Smooth muscle cell (in vitro differentiated cells): Measurements from ENCODE around the gene MRPS9. TPM values are rescaled to one million over a fixed set of nuclear protein-coding genes. Genes with fewer than 3 reads are reported as not detected.

Source experiments
- DNase-seq: peaks from one replicate; lab custom pipeline; 2025; ENCODE audit not compliant: unreplicated experiment; lab: John Stamatoyannopoulos, UW
- H2AFZ ChIP-seq: fragments of 200-600 bp; sonication (generic); 2 replicates; pipeline ENCODE4 v1.6.0; 2016; ENCODE audit warnings: antibody characterized with exemption, low read depth, mild to moderate bottlenecking
- H3F3A ChIP-seq: fragments of 200-600 bp; sonication (generic); 2 replicates; pipeline ENCODE4 v1.6.0; 2017; ENCODE audit warnings: antibody characterized with exemption, low read depth
- H3K27ac ChIP-seq: fragments of 200-600 bp; sonication (generic); 2 replicates; pipeline ENCODE4 v1.5.1; 2016; ENCODE audit warnings: low read depth, mild to moderate bottlenecking
- H3K27me3 ChIP-seq: fragments of 200-600 bp; sonication (generic); 2 replicates; pipeline ENCODE4 v1.6.1; 2016; ENCODE audit warnings: low read depth, mild to moderate bottlenecking
- H3K36me3 ChIP-seq: fragments of 200-600 bp; sonication (generic); 2 replicates; pipeline ENCODE4 v1.5.1; 2016; ENCODE audit warnings: low read depth
- H3K4me1 ChIP-seq: fragments of 200-600 bp; sonication (generic); 2 replicates; pipeline ENCODE4 v1.5.1; 2016; ENCODE audit warnings: low read depth
- H3K4me2 ChIP-seq: fragments of 200-600 bp; sonication (generic); 2 replicates; pipeline ENCODE4 v1.6.0; 2016; ENCODE audit warnings: mild to moderate bottlenecking
- H3K4me3 ChIP-seq: fragments of 200-600 bp; sonication (generic); 2 replicates; pipeline ENCODE4 v1.5.1; 2016; ENCODE audit warnings: mild to moderate bottlenecking
- H3K79me2 ChIP-seq: fragments of 200-600 bp; sonication (generic); 2 replicates; pipeline ENCODE4 v1.6.0; 2016; ENCODE audit warnings: low read depth, mild to moderate bottlenecking
- H3K9ac ChIP-seq: fragments of 200-600 bp; sonication (generic); 2 replicates; pipeline ENCODE4 v1.6.0; 2016; ENCODE audit warnings: low read depth
- H3K9me3 ChIP-seq: fragments of 200-600 bp; sonication (generic); replicated peaks from 2 replicates; pipeline ENCODE4 v1.5.1; 2016; ENCODE audit warnings: low read depth
- H4K20me1 ChIP-seq: fragments of 200-600 bp; sonication (generic); 2 replicates; pipeline ENCODE4 v1.6.0; 2016; ENCODE audit warnings: low read depth
- WGBS: methylation state at CpG from one replicate; pipeline ENCODE4 v1.1.7; 2016; ENCODE audit warnings: low lambda C conversion rate; 5-methylcytosine and 5-hydroxymethylcytosine counted together
- polyA plus RNA-seq: library from polyadenylated mRNA; unstranded; fragments of >200 nt; fragmentation: Nextera tagmentation; extraction: Ambion mirVana; gene quantifications from 2 replicates; pipeline ENCODE4 v1.2.1, GENCODE V29; 2016
- total RNA-seq: library from RNA; depleted of rRNA; stranded (reverse); fragments of >200 nt; gene quantifications from 2 replicates; pipeline ENCODE4 v1.2.3, GENCODE V29; 2014
- TF ChIP-seq, protein P1 (sequence below): fragments of 200-600 bp; sonication (generic); IDR thresholded peaks from 2 replicates; pipeline ENCODE4 v1.5.1; 2017; ENCODE audit warnings: borderline replicate concordance, mild to moderate bottlenecking, antibody characterized with exemption; ENCODE audit not compliant: insufficient read depth, poor library complexity, severe bottlenecking

The MRPS9 gene
- total and polyA plus RNA-seq, 2 experiments from 2014 or later, result 25.1 to 26.2 TPM

DNA sequence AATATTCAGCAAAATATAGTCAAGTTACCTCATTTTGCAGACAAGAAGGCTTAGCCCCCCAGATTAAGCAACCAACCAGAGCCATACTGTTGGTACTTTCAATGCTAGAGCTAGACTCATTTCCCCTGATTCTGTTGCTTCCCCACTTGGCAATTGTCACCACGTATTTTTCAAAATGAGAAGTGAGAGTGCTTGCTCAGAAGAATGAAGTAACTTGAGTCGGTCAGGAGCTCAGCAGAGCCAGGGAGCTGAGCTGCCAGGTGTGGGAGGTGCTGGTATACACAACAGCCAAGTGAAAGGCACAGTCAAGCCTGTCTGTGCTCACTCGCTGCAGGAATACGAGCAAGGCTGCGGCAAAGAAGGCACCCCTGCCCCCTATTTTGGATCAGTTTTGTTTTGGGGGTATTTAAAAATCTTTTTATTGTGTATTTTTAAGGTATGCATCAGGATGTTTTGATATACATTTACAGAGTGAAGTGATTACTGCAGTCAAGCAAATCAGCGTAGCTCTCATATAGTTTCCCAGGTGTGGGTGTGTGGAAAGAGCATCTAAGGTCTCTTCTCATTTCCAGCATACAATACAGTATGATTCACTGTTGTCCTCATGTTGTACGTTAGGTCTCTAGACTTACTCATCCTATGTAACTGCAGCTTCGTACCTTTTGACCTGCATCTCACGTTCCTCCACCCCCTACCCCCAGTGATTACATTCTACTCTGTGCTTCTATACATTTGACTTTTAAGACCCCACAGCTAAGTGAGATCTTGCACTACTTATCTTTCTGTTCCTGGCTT is 62.4 kb downstream of the MRPS9 start:
- no peak overlapping the region for H3K9ac ChIP-seq
- H3K27me3 ChIP-seq, result no peaks in the 10 kb centered on the region
- no peaks in the 10 kb centered on the region for H4K20me1 ChIP-seq
- H3K27ac ChIP-seq, result no peak overlapping the region
- H3K36me3 ChIP-seq, result no peaks in the 10 kb centered on the region
- no peak for DNase-seq
- TF ChIP-seq, protein P1, sequence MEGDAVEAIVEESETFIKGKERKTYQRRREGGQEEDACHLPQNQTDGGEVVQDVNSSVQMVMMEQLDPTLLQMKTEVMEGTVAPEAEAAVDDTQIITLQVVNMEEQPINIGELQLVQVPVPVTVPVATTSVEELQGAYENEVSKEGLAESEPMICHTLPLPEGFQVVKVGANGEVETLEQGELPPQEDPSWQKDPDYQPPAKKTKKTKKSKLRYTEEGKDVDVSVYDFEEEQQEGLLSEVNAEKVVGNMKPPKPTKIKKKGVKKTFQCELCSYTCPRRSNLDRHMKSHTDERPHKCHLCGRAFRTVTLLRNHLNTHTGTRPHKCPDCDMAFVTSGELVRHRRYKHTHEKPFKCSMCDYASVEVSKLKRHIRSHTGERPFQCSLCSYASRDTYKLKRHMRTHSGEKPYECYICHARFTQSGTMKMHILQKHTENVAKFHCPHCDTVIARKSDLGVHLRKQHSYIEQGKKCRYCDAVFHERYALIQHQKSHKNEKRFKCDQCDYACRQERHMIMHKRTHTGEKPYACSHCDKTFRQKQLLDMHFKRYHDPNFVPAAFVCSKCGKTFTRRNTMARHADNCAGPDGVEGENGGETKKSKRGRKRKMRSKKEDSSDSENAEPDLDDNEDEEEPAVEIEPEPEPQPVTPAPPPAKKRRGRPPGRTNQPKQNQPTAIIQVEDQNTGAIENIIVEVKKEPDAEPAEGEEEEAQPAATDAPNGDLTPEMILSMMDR, result no peak
- no peaks in the 10 kb centered on the region for H3K79me2 ChIP-seq
- 93% methylated on average over 9 of the region's 9 CpGs for WGBS
- no peak overlapping the region for H3K4me3 ChIP-seq
- H2AFZ ChIP-seq, result no peak overlapping the region
- H3K9me3 ChIP-seq, result no peaks in the 10 kb centered on the region
- H3K4me2 ChIP-seq, result no peak overlapping the region
- peaks cover 7% of the 10 kb centered on the region for H3K4me1 ChIP-seq
- H3F3A ChIP-seq, result no peaks in the 10 kb centered on the region

DNA sequence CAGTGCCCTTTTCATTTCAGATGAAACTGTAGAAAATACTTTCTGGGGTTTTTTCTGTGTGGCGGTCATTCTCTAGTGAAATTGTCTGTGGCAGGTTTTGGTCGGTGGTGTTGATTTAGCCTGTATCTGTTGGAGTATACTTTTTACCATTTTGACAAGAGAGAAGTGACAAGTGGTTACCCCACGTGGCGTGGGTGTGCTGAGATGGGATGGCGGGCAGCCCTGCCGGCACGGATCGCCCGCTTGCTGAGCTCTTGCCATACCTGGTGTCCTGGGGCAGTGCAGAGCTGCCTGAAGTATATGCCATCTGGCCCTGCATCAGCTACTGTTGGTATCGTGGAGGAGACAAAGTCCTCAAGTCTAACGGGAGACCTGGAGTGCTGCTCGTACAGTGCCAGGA is 64.1 kb downstream of the MRPS9 start:
- no peaks in the 10 kb centered on the region for H3K27me3 ChIP-seq
- TF ChIP-seq, protein P1, result no peak
- no peaks in the 10 kb centered on the region for H4K20me1 ChIP-seq
- no peaks in the 10 kb centered on the region for H3K9me3 ChIP-seq
- H3K9ac ChIP-seq, result no peak overlapping the region
- no peak overlapping the region for H3K4me2 ChIP-seq
- H3K4me3 ChIP-seq, result no peak overlapping the region
- no peak overlapping the region for H3K27ac ChIP-seq
- no peaks in the 10 kb centered on the region for H3F3A ChIP-seq
- 95% methylated on average over 12 of the region's 12 CpGs for WGBS
- no peak for DNase-seq
- no peaks in the 10 kb centered on the region for H3K79me2 ChIP-seq
- H2AFZ ChIP-seq, result no peak overlapping the region
- H3K36me3 ChIP-seq, result no peaks in the 10 kb centered on the region
- peaks cover 7% of the 10 kb centered on the region for H3K4me1 ChIP-seq

DNA sequence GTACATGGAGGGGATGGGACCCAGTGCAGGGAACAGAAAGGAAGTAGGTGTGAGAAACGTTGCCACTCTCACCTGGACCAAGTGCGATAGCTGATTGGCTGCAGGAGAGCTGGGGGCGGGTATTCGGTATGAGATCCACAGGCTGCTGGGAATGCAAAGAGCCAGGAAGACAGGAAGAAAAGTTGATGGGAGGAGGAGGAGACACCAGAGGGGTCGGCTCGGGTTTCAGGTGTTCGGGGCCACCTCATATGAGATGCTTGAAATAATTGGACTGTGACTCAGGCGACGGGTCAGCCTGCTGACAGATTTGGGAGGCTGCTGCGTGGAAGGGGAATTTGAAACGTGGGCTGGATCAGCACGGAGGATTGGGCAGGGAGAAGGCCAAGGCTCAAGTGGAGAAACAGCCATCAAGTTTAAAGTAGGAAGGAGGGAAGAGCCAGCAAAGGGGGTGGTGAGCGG is 65.1 kb downstream of the MRPS9 start:
- Histone ChIP-seq H3K9ac (no peak overlapping the region), H2AFZ (no peak overlapping the region), H3K27ac (no peak overlapping the region)

More for the DNA sequence above, 65.1 kb downstream of the MRPS9 start:
- H3K36me3 ChIP-seq, result no peaks in the 10 kb centered on the region
- no peak for DNase-seq
- H3K4me2 ChIP-seq, result peak overlapping the region; percentile 3
- no peaks in the 10 kb centered on the region for H3K27me3 ChIP-seq
- no peaks in the 10 kb centered on the region for H4K20me1 ChIP-seq
- H3F3A ChIP-seq, result no peaks in the 10 kb centered on the region
- H3K79me2 ChIP-seq, result no peaks in the 10 kb centered on the region
- H3K9me3 ChIP-seq, result no peaks in the 10 kb centered on the region
- no peak overlapping the region for H3K4me3 ChIP-seq
- H3K4me1 ChIP-seq, result peaks cover 7% of the 10 kb centered on the region
- TF ChIP-seq, protein P1, result no peak
- 14% methylated on average over 13 of the region's 13 CpGs for WGBS
